Prostate gland (tissue), 2 donors: ENCODE results near the gene XAB2. TPM values are rescaled to one million over a fixed set of nuclear protein-coding genes. Genes with fewer than 3 reads are reported as not detected.

Experiments
- DNase-seq: peaks from one replicate; pipeline ENCODE4 v3.0.0-alpha.2; 2019; ENCODE audit warnings: low spot score
- H3K27ac ChIP-seq, 2 donors: fragments of 200-600 bp; sonication (generic); 2 replicates each; pipeline ENCODE4 v1.5.1; 2017 to 2019
- H3K27me3 ChIP-seq: fragments of 200-600 bp; sonication (generic); replicated peaks from 2 replicates; pipeline ENCODE4 v1.5.1; 2019; ENCODE audit not compliant: insufficient read depth
- H3K36me3 ChIP-seq, 2 donors: fragments of 200-600 bp; sonication (generic); 1 replicate in 1 of 2; 2 replicates in 1 of 2; pipeline versions ENCODE4 v1.5.1 to v1.8.1; 2017 to 2019
- H3K4me1 ChIP-seq: fragments of 200-600 bp; sonication (generic); replicated peaks from 2 replicates; pipeline ENCODE4 v1.5.1; 2019
- H3K4me3 ChIP-seq, 2 donors: fragments of 200-600 bp; sonication (generic); 2 replicates each; pipeline ENCODE4 v1.5.1; 2017 to 2019
- H3K9me3 ChIP-seq: fragments of 200-600 bp; sonication (generic); 2 replicates; pipeline ENCODE4 v1.5.1; 2017
- CTCF ChIP-seq, 4 experiments: fragments of 200-600 bp in 2 of 4; fragments of 450-650 bp in 2 of 4; sonication (generic) in 2 of 4; IDR thresholded peaks; 1 replicate in 3 of 4; 2 replicates in 1 of 4; pipeline ENCODE4 v1.5.1; 2016 to 2019; ENCODE audit warnings: antibody characterized with exemption in 4 of 4, mild to moderate bottlenecking in 2 of 4, moderate library complexity in 2 of 4
- POLR2A ChIP-seq: fragments of 450-650 bp; IDR thresholded peaks from one replicate; pipeline ENCODE4 v1.6.1; 2016; ENCODE audit warnings: antibody characterized with exemption, mild to moderate bottlenecking
- POLR2AphosphoS5 ChIP-seq: sonication (generic); formaldehyde crosslinking; IDR thresholded peaks from one replicate; pipeline ENCODE4 v1.6.1; 2017; ENCODE audit warnings: antibody characterized with exemption
- WGBS: methylation state at CpG from one replicate; pipeline ENCODE4 v1.1.5; 2018; 5-methylcytosine and 5-hydroxymethylcytosine counted together
- intact Hi-C: fragments of 100-400 bp; cut with DNase I; formaldehyde crosslinking; loops from one replicate; pipeline ENCODE4 v1.14.2; 2022
- total RNA-seq, 2 donors: library from RNA; depleted of rRNA; stranded (reverse); fragments of >200 nt; gene quantifications; one replicate each; pipeline ENCODE4 v1.1.0, GENCODE V29; 2016

Gene XAB2
- total RNA-seq, 2 donors from 2014 or later: 53.6 to 115 TPM

- Histone ChIP-seq H3K9me3 (no peaks in the 10 kb centered on the region), H3K4me1 (peaks cover 3% of the 10 kb centered on the region), H3K36me3 (peaks cover 0 to 6% of the 10 kb centered on the region in 2 donors), H3K27ac (no peak overlapping the region), H3K4me3 (no peak overlapping the region), H3K27me3 (no peaks in the 10 kb centered on the region)
- no peak for DNase-seq
- intact Hi-C loops: no loop called here
- TF ChIP-seq CTCF (IDR thresholded peaks at IDR 0.05): no peak
- WGBS: 87% methylated on average over 56 of the region's 59 CpGs
These were observed 14.2 kb downstream of the XAB2 start for GRCh38 chr19:7614859-7615741.

- Histone ChIP-seq H3K4me1 (no peaks in the 10 kb centered on the region), H3K4me3 (no peak overlapping the region), H3K27ac (no peak overlapping the region), H3K27me3 (no peaks in the 10 kb centered on the region), H3K36me3 (peaks cover 0 to 6% of the 10 kb centered on the region in 2 donors), H3K9me3 (no peaks in the 10 kb centered on the region)
- WGBS: 91% methylated on average over 73 of the region's 81 CpGs
- no peak for DNase-seq
- intact Hi-C loops: no loop called here
- TF ChIP-seq POLR2AphosphoS5 (no peak), POLR2A (no peak), CTCF (IDR thresholded peaks at IDR 0.05) (no peak)
These were observed 16.8 kb downstream of the XAB2 start for GRCh38 chr19:7612282-7613274.

- TF ChIP-seq POLR2A: no peak
- no peak for TF ChIP-seq CTCF (IDR thresholded peaks at IDR 0.05)
- TF ChIP-seq POLR2AphosphoS5: no peak
These were observed 17.6 kb downstream of the XAB2 start for GRCh38 chr19:7611541-7612279.

GRCh38 chr19:7610491-7611240, 18.7 kb downstream of the XAB2 start:
- H3K27ac ChIP-seq: no peak overlapping the region
- H3K36me3 ChIP-seq: peaks cover 0 to 6% of the 10 kb centered on the region in 2 donors

More at GRCh38 chr19:7611541-7612279, 17.6 kb downstream of the XAB2 start:
- Histone ChIP-seq H3K4me3 (no peak overlapping the region), H3K27ac (no peak overlapping the region), H3K4me1 (no peaks in the 10 kb centered on the region), H3K36me3 (peaks cover 0 to 6% of the 10 kb centered on the region in 2 donors), H3K9me3 (no peaks in the 10 kb centered on the region), H3K27me3 (no peaks in the 10 kb centered on the region)
- intact Hi-C loops: no loop called here
- WGBS: 86% methylated on average over 39 of the region's 41 CpGs
- no peak for DNase-seq

More at GRCh38 chr19:7610491-7611240, 18.7 kb downstream of the XAB2 start:
- DNase-seq: no peak
- intact Hi-C loops: no loop called here
- 85% methylated on average over 29 of the region's 31 CpGs for WGBS
- Histone ChIP-seq H3K27me3 (no peaks in the 10 kb centered on the region), H3K4me3 (no peak overlapping the region), H3K4me1 (no peaks in the 10 kb centered on the region), H3K9me3 (no peaks in the 10 kb centered on the region)
- TF ChIP-seq POLR2AphosphoS5 (no peak), CTCF (IDR thresholded peaks at IDR 0.05) (no peak), POLR2A (no peak)
